CD4-positive, alpha-beta memory T cell (primary cell): ENCODE results near the gene MYL11. TPM values are rescaled to one million over a fixed set of nuclear protein-coding genes. Genes with fewer than 3 reads are reported as not detected.

Source experiments
- CTCF ChIA-PET: fragments of 350-600 bp; sonication (Branson Sonifier 250); formaldehyde crosslinking; loops from one replicate; lab custom pipeline; 2021; ENCODE audit warnings: inconsistent platforms; ENCODE audit not compliant: partially characterized antibody; lab: Charles Lee
- POLR2A ChIA-PET: fragments of 350-600 bp; sonication (Branson Sonifier 250); formaldehyde crosslinking; loops from one replicate; lab custom pipeline; 2021; ENCODE audit not compliant: partially characterized antibody; lab: Charles Lee
- DNase-seq, 5 donors: peaks; one replicate each; pipeline versions ENCODE4 v3.0.0 to v3.0.0-alpha.2; 2020 to 2022; ENCODE audit warnings: mixed read lengths in 1 of 5
- H3K27ac ChIP-seq: one replicate; pipeline ENCODE4 v1.7.0; 2013; ENCODE audit warnings: low read depth, low read length
- H3K27me3 ChIP-seq: 2 replicates; pipeline ENCODE4 v1.7.0; 2013; ENCODE audit warnings: mild to moderate bottlenecking, low read length, moderate library complexity; ENCODE audit not compliant: insufficient read depth
- H3K36me3 ChIP-seq: 2 replicates; pipeline ENCODE4 v1.7.0; 2013; ENCODE audit warnings: mild to moderate bottlenecking, low read length, moderate library complexity; ENCODE audit not compliant: insufficient read depth
- H3K4me1 ChIP-seq: 2 replicates; pipeline ENCODE4 v1.7.0; 2013; ENCODE audit warnings: mild to moderate bottlenecking, low read length, moderate library complexity; ENCODE audit not compliant: insufficient read depth
- H3K4me3 ChIP-seq, 2 donors: one replicate each; pipeline ENCODE4 v1.7.0; 2013; ENCODE audit warnings: low read length in 2 of 2, mild to moderate bottlenecking in 1 of 2
- H3K9me3 ChIP-seq, 2 donors: one replicate each; pipeline ENCODE4 v1.7.0; 2013; ENCODE audit warnings: low read length in 2 of 2, control low read depth in 1 of 2; ENCODE audit not compliant: control insufficient read depth in 1 of 2
- H3K27ac Mint-ChIP-seq, 7 donors: one replicate each; pipeline ENCODE4 v1.8.0; 2020 to 2021; ENCODE audit warnings: mixed read lengths in 7 of 7, mild to moderate bottlenecking in 6 of 7, inconsistent platforms in 3 of 7, moderate library complexity in 3 of 7
- H3K27me3 Mint-ChIP-seq, 2 donors: one replicate each; pipeline ENCODE4 v1.8.0; 2020 to 2021; ENCODE audit warnings: mixed read lengths in 2 of 2
- H3K36me3 Mint-ChIP-seq, 2 donors: one replicate each; pipeline ENCODE4 v1.8.0; 2020 to 2021; ENCODE audit warnings: mixed read lengths in 2 of 2, inconsistent platforms in 1 of 2, mild to moderate bottlenecking in 1 of 2
- H3K4me1 Mint-ChIP-seq, 4 donors: one replicate each; pipeline ENCODE4 v1.8.0; 2020 to 2021; ENCODE audit warnings: mixed read lengths in 4 of 4, mild to moderate bottlenecking in 1 of 4
- H3K4me3 Mint-ChIP-seq, 8 donors: one replicate each; pipeline ENCODE4 v1.8.0; 2020 to 2021; ENCODE audit warnings: mixed read lengths in 8 of 8, mild to moderate bottlenecking in 7 of 8, moderate library complexity in 6 of 8, inconsistent platforms in 3 of 8
- H3K9me3 Mint-ChIP-seq, 8 donors: one replicate each; pipeline ENCODE4 v1.8.0; 2020 to 2021; ENCODE audit warnings: mixed read lengths in 8 of 8, mild to moderate bottlenecking in 5 of 8, inconsistent platforms in 3 of 8, moderate library complexity in 1 of 8
- intact Hi-C: fragments of 100-400 bp; cut with micrococcal nuclease; formaldehyde crosslinking; loops from one replicate; pipeline ENCODE4 v1.15.1; 2023
- polyA plus RNA-seq, 2 donors: library from polyadenylated mRNA; unstranded; fragments of 300-500 nt; fragmentation: Illumina TruSeq; gene quantifications; one replicate each; pipeline ENCODE4 v1.2.3, GENCODE V29; 2021
- total RNA-seq, 2 experiments: library from RNA; stranded (reverse); gene quantifications; one replicate each; pipeline ENCODE4 v1.2.3, GENCODE V29; 2021

The MYL11 gene
- total and polyA plus RNA-seq, 4 experiments from 2014 or later = 1.1 to 1.3 TPM; not detected in 2

DNA sequence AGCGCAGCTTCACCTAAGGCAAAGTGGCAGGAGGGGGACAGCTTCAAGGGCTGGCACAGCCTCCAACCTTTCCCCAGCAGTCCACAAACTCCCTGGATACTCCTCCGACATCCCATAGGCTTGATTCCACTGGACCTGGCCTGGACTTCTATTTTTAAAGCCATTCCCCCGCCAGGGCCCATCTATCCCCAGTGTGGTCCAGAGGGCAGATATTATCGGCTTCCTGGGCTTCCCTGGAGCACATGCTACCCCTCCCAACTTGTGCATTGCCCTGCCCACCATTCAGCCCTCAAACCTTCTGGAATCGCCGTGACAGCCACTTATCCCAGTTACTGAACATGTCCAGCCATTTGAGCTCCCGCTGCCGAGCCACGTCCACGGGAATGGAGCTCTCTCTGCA, 9.4 kb upstream of the MYL11 start:
- Histone ChIP-seq H3K9me3 (no peaks in the 10 kb centered on the region), H3K36me3 (peaks cover 35% of the 10 kb centered on the region), H3K4me1 (peaks cover 27% of the 10 kb centered on the region), H3K27ac (no peak overlapping the region), H3K27me3 (no peaks in the 10 kb centered on the region), H3K4me3 (no peak overlapping the region)
- peaks cover 23 to 50% of the 10 kb centered on the region in 2 donors for H3K36me3 Mint-ChIP-seq
- ChIA-PET POLR2A (interaction anchor here (1.7 to 12.9 kb wide), 2 partner anchors 10 to 16 kb away, joined by 7 to 224 read pairs; partner anchors contain the start of genes CD2BP2 and SEPTIN1), CTCF (interaction anchor here (1.6 kb wide), 1 partner anchor 11 kb away, joined by 3 read pairs; no protein-coding TSS in a partner anchor)
- no peaks in the 10 kb centered on the region for H3K27me3 Mint-ChIP-seq
- peaks cover 32 to 51% (median 38%) of the 10 kb centered on the region in 4 donors for H3K4me1 Mint-ChIP-seq
- DNase-seq = no peak
- intact Hi-C loops = no loop called here
- no peaks in the 10 kb centered on the region for H3K9me3 Mint-ChIP-seq
- H3K4me3 Mint-ChIP-seq = no peak overlapping the region
- H3K27ac Mint-ChIP-seq = peak overlapping the region in 1 of 7 donors; percentile 11

DNA sequence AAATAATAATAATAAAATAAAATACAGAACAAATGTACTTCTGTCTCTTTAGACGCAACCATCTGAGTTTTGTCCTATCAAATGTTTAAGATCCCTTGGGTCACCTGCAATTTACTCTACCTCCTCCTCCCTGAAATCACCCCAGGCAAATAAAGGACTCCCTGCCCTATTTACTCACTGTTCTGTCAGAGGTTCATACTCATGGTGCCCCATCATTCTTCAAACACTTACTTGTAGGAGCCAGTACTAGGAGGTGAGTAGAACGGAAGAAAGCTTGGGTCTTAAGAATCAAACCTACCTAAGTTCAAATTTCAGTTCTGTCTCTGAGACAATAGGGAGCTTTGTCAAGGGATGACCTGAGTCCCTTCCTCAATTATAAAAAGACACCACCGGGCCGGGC, 8.1 kb upstream of the MYL11 start:
- H3K4me1 ChIP-seq = peaks cover 33% of the 10 kb centered on the region
- H3K36me3 Mint-ChIP-seq = peaks cover 20 to 46% of the 10 kb centered on the region in 2 donors
- POLR2A ChIA-PET = interaction anchor here (0.6 to 12.9 kb wide), 4 partner anchors 9 to 101 kb away, joined by 3 to 224 read pairs (median 5); partner anchors contain the start of gene SEPTIN1
- H3K27me3 ChIP-seq = no peaks in the 10 kb centered on the region
- peak overlapping the region in 5 of 8 donors; percentile 8 to 94 (median 89) for H3K4me3 Mint-ChIP-seq
- H3K27ac Mint-ChIP-seq = peak overlapping the region in 4 of 7 donors; percentile 1 to 88 (median 52)
- intact Hi-C loops = no loop called here
- H3K27me3 Mint-ChIP-seq = peaks cover 0 to 2% of the 10 kb centered on the region in 2 donors
- peaks cover 39 to 63% (median 47%) of the 10 kb centered on the region in 4 donors for H3K4me1 Mint-ChIP-seq
- H3K9me3 ChIP-seq = no peaks in the 10 kb centered on the region
- CTCF ChIA-PET = interaction anchor here (2.1 kb wide), 1 partner anchor 17 kb away, joined by 4 read pairs; no protein-coding TSS in a partner anchor
- DNase-seq = no peak
- H3K4me3 ChIP-seq = no peak overlapping the region
- no peaks in the 10 kb centered on the region for H3K9me3 Mint-ChIP-seq
- no peak overlapping the region for H3K27ac ChIP-seq
- H3K36me3 ChIP-seq = peaks cover 28% of the 10 kb centered on the region

DNA sequence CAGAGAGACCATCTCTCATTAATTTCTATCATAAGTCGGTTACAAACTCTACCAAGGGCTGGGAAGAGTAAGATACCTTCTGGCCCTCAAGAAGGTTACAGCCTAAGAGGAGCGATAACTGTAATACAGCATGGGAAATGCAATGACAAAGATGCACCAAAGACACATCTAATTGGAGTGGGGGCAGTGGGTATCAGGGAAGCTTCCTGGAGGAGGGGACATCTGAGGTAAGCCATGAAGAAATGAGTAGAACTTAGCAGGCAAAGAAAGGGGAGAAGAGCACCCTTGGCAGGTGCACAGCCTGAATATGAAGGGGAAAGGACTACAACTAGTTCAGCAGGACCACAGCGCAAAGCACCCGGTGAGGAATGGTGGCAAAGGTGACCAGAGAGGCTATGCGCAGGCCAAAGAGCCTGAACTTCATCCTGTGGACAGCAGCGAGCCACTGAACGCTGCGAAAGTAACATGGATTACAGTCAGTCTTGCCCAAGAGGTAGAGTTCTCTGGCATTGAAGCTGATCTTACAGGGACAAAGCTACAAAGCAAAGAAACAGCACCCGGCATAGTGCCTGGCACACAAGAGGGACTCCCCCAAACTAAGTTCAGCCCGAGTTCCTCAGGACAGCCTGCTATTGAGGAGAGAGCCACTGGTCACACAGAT, 7.1 kb upstream of the MYL11 start:
- H3K4me1 Mint-ChIP-seq = peaks cover 44 to 71% (median 53%) of the 10 kb centered on the region in 4 donors
- peaks cover 24% of the 10 kb centered on the region for H3K36me3 ChIP-seq
- peak overlapping the region; percentile 72 for H3K27ac ChIP-seq
- intact Hi-C loops = no loop called here
- peaks cover 42% of the 10 kb centered on the region for H3K4me1 ChIP-seq
- CTCF ChIA-PET = interaction anchor here (2.1 kb wide), 1 partner anchor 16 kb away, joined by 4 read pairs; no protein-coding TSS in a partner anchor
- no peak for DNase-seq
- peaks cover 16 to 43% of the 10 kb centered on the region in 2 donors for H3K36me3 Mint-ChIP-seq
- H3K27me3 Mint-ChIP-seq = peaks cover 0 to 2% of the 10 kb centered on the region in 2 donors
- H3K9me3 ChIP-seq = no peaks in the 10 kb centered on the region
- no peaks in the 10 kb centered on the region for H3K27me3 ChIP-seq
- no peaks in the 10 kb centered on the region for H3K9me3 Mint-ChIP-seq
- H3K4me3 Mint-ChIP-seq = peak overlapping the region; percentile 87 to 94 (median 90)
- peak overlapping the region; percentile 58 to 91 (median 83) for H3K27ac Mint-ChIP-seq
- peak overlapping the region; percentile 21 to 67 for H3K4me3 ChIP-seq
- POLR2A ChIA-PET = interaction anchor here (1.0 to 12.9 kb wide), 5 partner anchors 10 to 248 kb away, joined by 3 to 224 read pairs (median 5); partner anchors contain the start of genes CD2BP2, SEPTIN1 and ZNF771

DNA sequence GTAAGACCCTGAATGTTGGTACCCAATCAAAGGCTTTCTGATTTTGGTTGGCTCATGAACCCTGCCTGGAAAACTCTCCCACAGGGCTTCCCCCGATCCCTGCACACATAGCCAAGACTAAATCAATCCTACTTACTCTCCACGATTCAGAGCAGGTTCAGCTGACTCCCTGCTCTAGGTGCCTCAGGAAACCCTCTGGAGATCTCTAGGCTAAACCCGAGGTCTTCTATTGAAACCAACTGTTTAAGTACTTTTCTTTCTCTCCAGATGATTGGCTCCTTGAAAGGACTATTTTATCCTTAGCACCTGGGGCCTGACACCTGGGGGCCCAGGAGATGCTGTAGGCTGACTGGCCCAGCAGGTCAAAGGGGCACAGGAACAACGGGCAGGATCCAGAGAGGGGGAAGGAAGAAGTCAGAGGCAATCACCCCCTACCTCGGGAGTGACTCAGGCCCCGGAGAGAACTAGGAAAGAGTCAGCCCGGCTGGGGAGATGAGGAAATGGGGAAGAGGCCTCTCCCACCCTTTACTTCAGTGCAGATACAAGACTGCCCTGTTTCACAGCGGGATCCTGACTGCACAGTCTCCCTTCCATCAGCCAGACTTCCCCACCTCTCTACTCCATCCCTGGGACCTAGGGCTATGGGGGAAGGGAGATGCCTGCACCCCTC, 6.3 kb upstream of the MYL11 start:
- peak overlapping the region; percentile 72 for H3K27ac ChIP-seq
- intact Hi-C loops = no loop called here
- peak overlapping the region; percentile 70 to 91 (median 83) for H3K27ac Mint-ChIP-seq

DNA sequence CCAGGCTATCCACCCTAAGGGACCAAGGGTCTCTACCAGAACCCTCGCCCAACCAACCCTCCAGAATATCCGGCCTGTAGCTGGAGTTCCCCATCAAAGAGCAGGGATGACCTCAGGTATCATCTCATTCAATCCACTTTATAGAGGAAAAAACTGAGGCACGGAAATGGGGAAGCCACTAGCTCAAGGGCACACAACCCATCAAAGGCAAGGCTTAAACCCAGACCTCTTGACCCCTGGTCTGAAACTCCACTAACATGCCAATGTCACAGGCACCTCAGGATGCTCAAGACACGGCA, 5.9 kb upstream of the MYL11 start:
- POLR2A ChIA-PET = interaction anchor here (0.6 to 12.9 kb wide), 11 partner anchors 12 to 277 kb away, joined by 3 to 224 read pairs (median 14); partner anchors contain the start of genes CD2BP2, CORO1A, DCTPP1 and SEPTIN1
- CTCF ChIA-PET = interaction anchor here (0.7 to 2.1 kb wide), 4 partner anchors 10 to 40 kb away, joined by 3 to 4 read pairs (median 4); no protein-coding TSS in a partner anchor
- Histone ChIP-seq H3K4me3 (peak overlapping the region; percentile 67 to 88), H3K27me3 (no peaks in the 10 kb centered on the region), H3K27ac (peak overlapping the region; percentile 72), H3K36me3 (peaks cover 16% of the 10 kb centered on the region), H3K9me3 (no peaks in the 10 kb centered on the region), H3K4me1 (peaks cover 43% of the 10 kb centered on the region)
- Mint-ChIP-seq H3K27ac (peak overlapping the region; percentile 70 to 91 (median 83)), H3K36me3 (peaks cover 7 to 36% of the 10 kb centered on the region in 2 donors), H3K4me3 (peak overlapping the region; percentile 87 to 94 (median 90)), H3K27me3 (peaks cover 0 to 2% of the 10 kb centered on the region in 2 donors), H3K9me3 (no peaks in the 10 kb centered on the region), H3K4me1 (peaks cover 43 to 72% (median 53%) of the 10 kb centered on the region in 4 donors)
- no peak for DNase-seq
- intact Hi-C loops = no loop called here

More for the DNA sequence above, 6.3 kb upstream of the MYL11 start:
- Mint-ChIP-seq H3K9me3 (no peaks in the 10 kb centered on the region), H3K4me1 (peaks cover 43 to 72% (median 53%) of the 10 kb centered on the region in 4 donors), H3K27me3 (peaks cover 0 to 2% of the 10 kb centered on the region in 2 donors), H3K36me3 (peaks cover 11 to 37% of the 10 kb centered on the region in 2 donors), H3K4me3 (peak overlapping the region; percentile 87 to 94 (median 90))
- no peak for DNase-seq
- peaks cover 20% of the 10 kb centered on the region for H3K36me3 ChIP-seq
- CTCF ChIA-PET = interaction anchor here (0.7 to 2.1 kb wide), 3 partner anchors 9 to 15 kb away, joined by 3 to 4 read pairs (median 3); no protein-coding TSS in a partner anchor
- POLR2A ChIA-PET = interaction anchor here (0.6 to 12.9 kb wide), 11 partner anchors 11 to 277 kb away, joined by 3 to 224 read pairs (median 14); partner anchors contain the start of genes CD2BP2, DCTPP1, SEPTIN1 and TBX6
- H3K4me3 ChIP-seq = peak overlapping the region; percentile 67 to 88
- H3K4me1 ChIP-seq = peaks cover 43% of the 10 kb centered on the region
- H3K9me3 ChIP-seq = no peaks in the 10 kb centered on the region
- H3K27me3 ChIP-seq = no peaks in the 10 kb centered on the region

DNA sequence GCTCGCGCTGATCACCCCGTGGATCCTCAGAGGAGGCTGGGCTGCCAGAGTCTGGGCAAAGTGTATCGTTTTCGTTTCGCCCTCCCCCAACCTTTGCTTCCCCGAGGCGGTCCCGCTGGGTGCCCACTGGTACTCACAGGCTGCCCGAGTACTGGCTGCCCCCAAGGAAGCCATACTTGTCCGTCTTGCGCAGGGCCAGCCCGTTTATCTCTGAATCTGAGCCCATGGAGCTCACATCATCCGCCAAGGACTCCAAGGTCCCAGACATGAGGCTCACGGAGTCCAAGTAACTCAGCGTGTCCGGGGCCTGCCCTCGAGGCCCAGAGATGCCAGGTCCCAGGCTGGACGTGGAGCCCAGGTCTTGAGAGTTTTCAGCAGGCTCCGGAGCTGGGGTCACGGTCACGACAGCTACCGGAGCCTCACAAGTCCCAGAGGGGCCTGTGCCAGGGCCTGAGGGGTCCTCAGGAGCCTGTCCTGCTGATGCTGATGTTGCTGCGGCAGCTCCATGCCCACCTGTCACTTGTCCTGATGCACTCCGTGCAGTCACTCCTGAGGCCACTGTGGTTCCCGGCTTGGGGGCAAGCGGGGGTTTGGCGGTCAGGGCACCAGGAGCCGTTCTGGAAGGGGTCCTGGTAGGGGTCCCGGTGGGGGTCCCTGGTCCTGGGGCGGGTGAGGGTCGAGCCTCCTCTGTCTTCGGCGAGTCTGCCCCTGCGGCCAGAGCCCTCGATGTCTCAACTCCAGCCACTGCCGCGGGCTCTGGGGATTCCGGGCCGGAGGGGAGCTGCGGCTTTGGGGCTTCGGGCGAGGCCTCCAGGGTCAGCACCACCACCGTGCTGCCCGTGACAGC, 5.3 kb upstream of the MYL11 start:
- H3K27me3 Mint-ChIP-seq = peaks cover 0 to 2% of the 10 kb centered on the region in 2 donors
- H3K27ac Mint-ChIP-seq = peak overlapping the region; percentile 70 to 91 (median 83)
- Histone ChIP-seq H3K4me3 (peak overlapping the region; percentile 67 to 88), H3K27ac (peak overlapping the region; percentile 72), H3K27me3 (no peaks in the 10 kb centered on the region), H3K36me3 (peaks cover 16% of the 10 kb centered on the region), H3K9me3 (no peaks in the 10 kb centered on the region), H3K4me1 (peaks cover 43% of the 10 kb centered on the region)
- H3K36me3 Mint-ChIP-seq = peaks cover 5 to 34% of the 10 kb centered on the region in 2 donors
- H3K9me3 Mint-ChIP-seq = no peaks in the 10 kb centered on the region
- CTCF ChIA-PET = interaction anchor here (1.1 to 1.6 kb wide), 2 partner anchors 11 to 40 kb away, joined by 3 to 4 read pairs; no protein-coding TSS in a partner anchor
- DNase-seq = peak in 2 of 5 donors; percentile 21 to 49
- H3K4me1 Mint-ChIP-seq = peaks cover 43 to 70% (median 53%) of the 10 kb centered on the region in 4 donors
- intact Hi-C loops = no loop called here
- POLR2A ChIA-PET = interaction anchor here (0.6 to 12.9 kb wide), 13 partner anchors 11 to 278 kb away, joined by 3 to 224 read pairs (median 14); partner anchors contain the start of genes CD2BP2, CORO1A, DCTPP1 and SEPTIN1
- peak overlapping the region; percentile 87 to 94 (median 90) for H3K4me3 Mint-ChIP-seq
